Stimulated activated CD4-positive, alpha-beta T cell treated with anti-CD3 and anti-CD28 coated beads, Interleukin-4, amount 100 ng/mL, for 24 hours (primary cell): Measurements from ENCODE around the gene NRM.

ENCODE experiments used
- DNase-seq: peaks from one replicate; pipeline ENCODE4 v3.0.0-alpha.2; 2020

NRM gene

DNA sequence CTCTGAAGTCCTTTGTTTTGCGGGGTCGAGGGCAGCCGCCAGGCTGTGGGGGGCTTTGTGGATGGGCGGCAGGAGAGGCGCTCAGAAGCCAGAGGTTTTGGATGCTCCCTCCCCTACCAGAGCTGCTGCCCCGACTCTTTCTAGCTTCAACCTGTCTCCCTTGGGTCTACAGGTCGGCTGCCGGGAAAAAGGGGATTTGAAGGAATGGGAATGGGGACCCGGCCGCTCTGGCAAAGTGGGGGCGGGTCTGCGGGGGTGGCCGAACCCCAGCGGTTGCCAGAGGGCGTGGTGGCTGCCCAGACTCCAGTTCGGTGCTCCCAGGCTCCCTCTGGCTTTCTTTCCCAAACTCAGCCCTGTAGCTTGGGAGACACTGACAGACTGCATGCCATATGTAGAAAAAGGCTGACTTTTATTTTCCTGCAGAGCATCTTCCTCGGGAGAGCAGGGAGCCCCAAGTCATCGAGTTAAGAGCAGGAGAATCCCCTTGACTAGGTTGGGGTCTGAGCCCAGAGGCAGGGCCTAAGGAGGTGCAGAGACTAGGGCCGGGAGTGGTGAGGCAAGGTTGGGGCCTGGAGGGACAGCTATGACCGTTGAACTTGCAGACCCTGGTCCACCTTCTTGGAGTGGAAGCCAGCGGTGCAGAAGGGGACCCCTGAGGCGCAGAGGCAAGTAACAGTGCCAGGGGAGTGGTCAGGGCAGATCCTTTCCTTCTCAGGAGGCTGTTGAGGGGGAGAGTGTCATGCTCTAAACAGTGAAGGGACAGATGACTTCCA, 2.9 kb downstream of the NRM start:
- DNase-seq = no peak

DNA sequence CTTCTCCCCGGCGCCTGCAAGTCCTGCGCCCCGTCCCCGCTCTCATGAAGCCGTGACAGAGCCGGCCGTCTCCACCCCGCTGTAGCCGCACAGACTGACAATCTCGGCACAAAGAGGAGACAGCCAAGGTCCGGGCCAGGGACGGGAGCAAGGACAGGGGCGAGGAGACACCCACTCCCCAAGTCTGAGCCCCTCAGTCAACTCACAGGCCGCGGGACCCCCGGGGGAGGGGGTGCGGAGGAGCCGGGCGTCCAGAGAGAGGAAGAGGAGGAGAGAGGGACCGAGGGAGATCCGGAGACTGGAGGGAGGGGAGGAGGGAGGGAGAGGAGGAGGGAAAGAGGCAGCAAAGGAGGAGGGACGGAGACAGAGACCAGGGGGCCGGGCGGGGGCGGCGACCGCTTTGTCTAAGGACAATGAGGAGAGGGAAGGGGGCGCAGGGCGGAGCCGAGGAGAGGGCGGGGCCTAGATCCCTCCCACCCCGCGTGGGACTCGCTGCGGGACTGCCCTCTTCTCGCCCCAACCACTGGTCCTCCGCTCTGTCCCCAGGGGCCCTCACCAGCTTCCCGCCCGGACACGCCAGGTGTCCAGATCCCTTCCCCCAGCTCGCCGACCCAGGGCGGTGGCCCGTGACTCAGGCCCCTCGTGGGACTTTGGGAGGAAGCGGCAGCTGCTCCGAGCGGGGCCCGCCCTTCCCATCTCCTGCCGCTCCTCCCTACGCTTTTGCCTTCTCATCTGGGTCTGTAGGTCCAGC, 3.7 kb downstream of the NRM start:
- peak; percentile 83 for DNase-seq

- peak; percentile 87 for DNase-seq
These were observed 4.5 kb downstream of the NRM start, which contains the start of gene PPP1R18 for GRCh38 chr6:30686009-30686907. TSS of gene PPP1R18 (minus strand) at chr6:30686645. CDS start at chr6:30686018, 627 bp downstream.

GRCh38 chr6:30685157-30686008, 5.4 kb downstream of the NRM start:
- DNase-seq = peak; percentile 33

DNA sequence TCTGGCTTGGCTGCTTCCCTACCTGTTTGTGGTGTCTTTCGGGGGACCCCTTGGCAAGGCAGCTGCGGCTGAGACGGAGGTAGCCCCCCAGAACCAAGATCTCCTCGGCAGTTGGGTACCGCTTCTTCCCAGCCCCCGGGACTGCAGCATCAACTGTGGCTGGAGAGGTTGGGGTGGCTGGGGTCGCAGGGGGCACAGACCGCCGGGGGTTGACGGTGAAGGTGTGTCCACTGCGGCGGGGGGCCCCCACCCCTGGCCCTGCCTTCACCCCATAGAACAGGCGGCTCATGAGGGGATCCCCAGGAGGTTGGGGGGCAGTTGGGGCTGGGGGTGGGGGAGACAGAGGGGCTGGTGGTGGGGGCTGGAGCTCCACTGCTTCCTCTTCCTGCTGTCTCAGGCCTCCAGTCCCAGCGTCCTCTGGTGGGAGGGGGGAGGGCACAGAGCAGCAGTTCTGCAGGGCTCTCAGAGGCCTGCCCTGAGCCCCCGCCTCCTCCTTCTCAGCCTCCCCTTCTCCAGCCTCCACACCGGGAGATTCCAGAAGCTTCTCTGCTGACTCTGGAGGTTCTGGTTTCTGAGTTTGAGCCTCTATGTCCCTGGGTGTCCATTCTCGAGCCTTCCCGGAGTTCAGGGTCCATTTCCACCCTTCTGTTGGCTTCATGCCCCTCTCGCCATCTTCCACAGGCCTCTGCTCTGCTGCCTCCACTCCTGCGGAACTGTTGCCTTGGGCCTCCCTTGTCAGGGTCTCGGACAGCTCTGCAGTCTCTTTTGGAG, 6.2 kb downstream of the NRM start:
- peak; percentile 61 for DNase-seq

GRCh38 chr6:30683980-30684338, 6.8 kb downstream of the NRM start:
- DNase-seq = no peak

DNA sequence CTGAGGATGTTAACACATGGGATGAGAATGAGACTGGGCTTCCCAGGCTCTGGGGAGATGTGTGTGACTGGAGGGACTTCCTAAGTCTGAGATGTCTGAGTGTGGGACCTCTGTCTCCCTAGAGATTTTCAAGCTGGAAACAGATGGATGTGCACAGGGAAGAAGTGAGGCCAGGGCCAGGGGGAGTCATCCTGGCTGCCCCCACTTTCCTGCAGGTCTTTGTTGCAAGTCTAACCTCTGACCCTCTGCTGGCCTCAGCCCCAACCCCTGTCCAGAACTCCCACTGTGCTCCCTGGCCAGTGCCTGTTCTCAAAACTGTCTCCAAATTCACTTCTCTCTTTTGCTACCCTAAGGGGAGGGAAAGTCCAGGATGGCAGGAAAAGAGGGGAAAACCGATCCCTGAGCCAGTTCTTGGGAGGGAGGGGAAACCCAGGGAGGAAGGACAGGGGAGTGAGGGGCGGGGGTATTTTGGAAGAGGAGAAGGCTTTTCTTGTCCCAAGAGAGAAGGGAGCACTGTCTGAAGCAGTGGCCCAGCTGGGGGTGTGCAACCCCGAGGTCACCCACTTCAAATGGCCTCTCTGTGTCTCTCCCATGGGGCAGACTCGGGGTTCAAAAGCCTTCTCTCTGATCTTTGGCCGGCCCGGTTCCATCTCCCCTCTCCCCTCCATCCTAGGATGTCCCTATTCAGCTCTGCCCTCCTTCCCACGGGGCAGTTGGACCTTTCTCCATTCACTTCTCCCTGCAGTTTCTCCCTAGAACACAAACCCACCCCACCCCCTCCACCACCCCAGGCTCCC, 7.4 kb downstream of the NRM start:
- DNase-seq = no peak

- peak; percentile 84 for DNase-seq
These were observed 8.4 kb downstream of the NRM start for GRCh38 chr6:30682143-30683117.

- no peak for DNase-seq
These were observed 9.0 kb downstream of the NRM start for GRCh38 chr6:30681766-30682142.

GRCh38 chr6:30679765-30680535, 10.8 kb downstream of the NRM start:
- DNase-seq = no peak

DNA sequence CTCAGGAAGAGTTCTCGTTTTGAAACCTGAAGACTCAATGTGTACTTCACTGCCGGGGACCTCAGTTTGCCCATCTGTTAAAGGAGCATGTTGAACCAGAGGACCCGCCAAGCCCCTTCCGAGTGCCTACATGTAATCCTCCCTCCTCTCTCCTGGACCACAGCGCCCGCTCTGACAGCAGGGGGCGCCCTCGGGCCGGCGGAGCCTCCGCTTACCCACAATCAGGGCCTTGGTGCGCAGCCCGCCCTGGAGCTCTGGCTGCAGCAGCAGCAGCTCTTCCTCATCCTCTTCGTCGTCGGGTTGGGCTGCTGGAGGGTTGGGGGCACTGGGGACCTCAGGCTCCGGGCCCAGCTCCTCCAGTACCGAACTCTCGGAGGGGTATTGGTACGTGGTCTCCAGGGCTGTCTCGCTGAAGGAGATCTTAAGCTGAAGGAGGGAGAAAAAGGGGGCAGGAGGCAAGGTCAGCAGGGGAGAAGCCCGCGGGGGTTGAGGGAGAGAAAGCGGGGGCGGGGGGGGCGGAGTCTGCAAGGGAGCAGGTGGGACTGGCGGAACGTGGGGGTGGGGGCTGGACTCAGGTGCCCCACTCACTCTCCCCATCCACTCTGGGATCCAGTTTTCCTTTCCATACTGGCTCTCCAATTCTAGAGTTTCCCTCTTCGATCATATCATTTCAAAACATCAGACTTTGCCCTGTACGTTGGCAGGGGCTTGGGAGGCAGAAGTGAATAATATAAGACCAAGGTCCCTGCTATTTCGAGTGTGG, 11.6 kb downstream of the NRM start:
- peak; percentile 92 for DNase-seq

- no peak for DNase-seq
These were observed 14.0 kb downstream of the NRM start for GRCh38 chr6:30676660-30677285.

- peak; percentile 94 for DNase-seq
These were observed 18.1 kb downstream of the NRM start, which contains the start of gene DHX16 for GRCh38 chr6:30672445-30673253. TSS of gene DHX16 (minus strand) at chr6:30673006. CDS start at chr6:30672841, 165 bp downstream.

DNA sequence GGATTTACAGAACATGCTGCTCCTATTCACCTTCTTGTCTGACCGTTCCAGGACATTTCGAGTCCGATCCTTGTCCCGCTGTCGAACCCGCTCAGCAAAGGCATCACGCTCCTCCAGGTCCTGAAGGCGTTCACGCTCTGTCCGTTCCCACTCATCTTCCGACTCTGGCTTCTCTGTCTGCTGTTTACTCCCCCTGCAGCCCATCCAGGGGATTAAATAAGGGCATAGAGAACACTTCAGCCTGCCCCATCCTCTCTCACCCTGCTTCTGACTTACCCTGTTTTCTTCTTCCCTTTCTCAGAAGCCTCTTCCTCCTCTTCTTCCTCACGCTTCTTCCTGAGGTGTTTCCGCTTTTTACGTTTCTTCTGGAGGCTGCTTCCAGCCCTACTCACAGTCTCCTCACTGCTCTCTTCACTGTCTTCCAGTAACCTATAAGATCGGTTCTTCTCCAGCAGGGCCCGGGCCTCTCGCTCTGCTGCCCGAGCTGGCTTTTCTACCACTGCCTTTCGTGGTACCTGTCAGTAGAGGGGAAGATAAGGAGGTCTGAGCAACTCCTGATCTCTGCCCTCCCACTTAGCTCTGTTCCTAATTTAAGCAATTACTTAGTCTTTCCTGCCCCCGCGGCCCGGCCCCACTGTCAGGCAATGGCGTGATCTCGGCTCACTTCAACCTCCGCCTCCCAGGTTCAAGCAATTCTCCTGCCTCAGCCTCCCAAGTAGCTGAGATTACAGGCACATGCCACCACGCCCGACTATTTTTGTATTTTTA, 19.8 kb downstream of the NRM start:
- no peak for DNase-seq

DNA sequence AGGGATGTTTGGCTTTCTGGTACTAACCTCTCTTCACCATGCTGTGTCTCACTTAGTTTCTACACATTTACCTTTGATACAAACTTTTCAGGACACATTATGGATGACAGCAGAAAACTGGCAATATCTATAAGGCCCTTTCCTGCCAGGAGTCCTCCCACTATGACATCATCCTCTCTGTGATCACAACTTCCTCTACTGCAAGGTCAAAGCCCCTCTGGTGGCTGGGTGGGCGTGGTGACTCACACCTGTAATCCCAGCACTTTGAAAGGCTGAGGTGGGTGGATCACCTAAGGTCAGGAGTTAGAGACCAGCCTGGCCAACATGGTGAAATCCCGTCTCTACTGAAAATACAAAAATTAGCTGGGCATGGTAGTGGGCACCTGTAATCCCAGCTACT, 24.5 kb downstream of the NRM start:
- peak; percentile 47 for DNase-seq
